Myocyte (in vitro differentiated cells): ENCODE data around the gene RFX7. TPM values are rescaled to one million over a fixed set of nuclear protein-coding genes. Genes with fewer than 3 reads are reported as not detected.
"Not testable (repeated sequence)": the region's sequence is repeated elsewhere in the genome, so short reads cannot be mapped to it uniquely, and the experiment has no call there.

Experiments used
- DNase-seq: peaks from one replicate; pipeline ENCODE4 v3.0.0-alpha.2; 2012; ENCODE audit warnings: low read depth
- polyA plus RNA-seq: library from polyadenylated mRNA; unstranded; fragments of >200 nt; gene quantifications from one replicate; pipeline ENCODE4 v1.2.1, GENCODE V29; 2012; ENCODE audit warnings: missing spikeins
- total RNA-seq: library from RNA; depleted of rRNA; stranded (reverse); fragments of >200 nt; gene quantifications from 2 replicates; pipeline ENCODE4 v1.2.3, GENCODE V29; 2014

The RFX7 gene
- total RNA-seq = 9.8 and 10.0 TPM in 2 replicates
- polyA plus RNA-seq = 7.6 TPM

- peak; percentile 82 for DNase-seq
These were observed at the start of gene RFX7 for GRCh38 chr15:56243163-56244037. RFX7 (minus strand) TSS chr15:56243879; CDS start chr15:56243285, 594 bp downstream.

GRCh38 chr15:56292546-56293316 is 49.1 kb upstream of the RFX7 start:
- DNase-seq = peak; percentile 23

- peak; percentile 76 for DNase-seq
These were observed 48.1 kb upstream of the RFX7 start for GRCh38 chr15:56291741-56292140.

GRCh38 chr15:56286213-56286612 is 42.5 kb upstream of the RFX7 start:
- no peak for DNase-seq

- no peak for DNase-seq
These were observed 37.5 kb upstream of the RFX7 start for GRCh38 chr15:56281145-56281544.

- no peak for DNase-seq
These were observed 30.0 kb upstream of the RFX7 start for GRCh38 chr15:56273724-56274123.

- no peak for DNase-seq
These were observed 28.8 kb upstream of the RFX7 start for GRCh38 chr15:56272454-56272853.

- DNase-seq = not testable (repeated sequence)
These were observed 22.8 kb upstream of the RFX7 start for GRCh38 chr15:56266465-56266864.

- peak; percentile 28 for DNase-seq
These were observed 18.3 kb upstream of the RFX7 start for GRCh38 chr15:56261854-56262509.

- DNase-seq = not testable (repeated sequence)
These were observed 13.6 kb upstream of the RFX7 start for GRCh38 chr15:56257306-56257705.

GRCh38 chr15:56254265-56254664 is 10.6 kb upstream of the RFX7 start:
- DNase-seq = no peak

- no peak for DNase-seq
These were observed 8.7 kb upstream of the RFX7 start for GRCh38 chr15:56252386-56252785.

GRCh38 chr15:56251315-56252095 is 7.8 kb upstream of the RFX7 start:
- DNase-seq = no peak

GRCh38 chr15:56250626-56251025 is 6.9 kb upstream of the RFX7 start:
- DNase-seq = no peak

- peak; percentile 83 for DNase-seq
These were observed 5.4 kb upstream of the RFX7 start for GRCh38 chr15:56249092-56249491.

GRCh38 chr15:56248311-56248992 is 4.8 kb upstream of the RFX7 start:
- no peak for DNase-seq

GRCh38 chr15:56247266-56247665 is 3.6 kb upstream of the RFX7 start:
- DNase-seq = no peak

- DNase-seq = peak; percentile 92
These were observed 2.5 kb upstream of the RFX7 start for GRCh38 chr15:56245871-56246814.
